RWPE2 (cell line): Measurements from ENCODE around the gene TDRD15.
"Not testable (repeated sequence)": the region's sequence is repeated elsewhere in the genome, so short reads cannot be mapped to it uniquely, and the experiment has no call there.

Experiments
- ATAC-seq: fragments of 200-7000 bp; cut with Tn5 transposase; 3 replicates; pipeline ENCODE4 v1.9.1; 2021; ENCODE audit warnings: low read depth
- DNase-seq: peaks from one replicate; pipeline ENCODE4 v3.0.0-alpha.2; 2020; ENCODE audit warnings: low spot score
- H3K27ac ChIP-seq: fragments of 450-650 bp; 2 replicates; pipeline ENCODE4 v1.5.1; 2017; ENCODE audit warnings: mild to moderate bottlenecking; ENCODE audit not compliant: poor library complexity, severe bottlenecking
- H3K27me3 ChIP-seq: fragments of 250-450 bp; sonication (Bioruptor Pico); 2 replicates; pipeline ENCODE4 v1.5.1; 2021; ENCODE audit warnings: mild to moderate bottlenecking, moderate library complexity; ENCODE audit not compliant: insufficient read depth, poor library complexity, severe bottlenecking
- H3K36me3 ChIP-seq: fragments of 250-450 bp; sonication (Bioruptor Pico); 2 replicates; pipeline ENCODE4 v1.5.1; 2020; ENCODE audit warnings: low read depth, mild to moderate bottlenecking, moderate library complexity
- H3K4me1 ChIP-seq: fragments of 250-450 bp; sonication (Bioruptor Pico); 2 replicates; pipeline ENCODE4 v1.5.1; 2021; ENCODE audit warnings: mild to moderate bottlenecking, moderate library complexity; ENCODE audit not compliant: insufficient read depth, poor library complexity, severe bottlenecking
- H3K4me3 ChIP-seq: fragments of 250-450 bp; sonication (Bioruptor Pico); 2 replicates; pipeline ENCODE4 v1.5.1; 2021; ENCODE audit warnings: mild to moderate bottlenecking, moderate library complexity; ENCODE audit not compliant: severe bottlenecking
- H3K9me3 ChIP-seq: fragments of 250-450 bp; sonication (Bioruptor Pico); 2 replicates; pipeline ENCODE4 v1.5.1; 2021; ENCODE audit warnings: mild to moderate bottlenecking, moderate library complexity; ENCODE audit not compliant: severe bottlenecking
- CTCF ChIP-seq: fragments of 450-650 bp; IDR thresholded peaks from one replicate; pipeline ENCODE4 v1.5.1; 2017; ENCODE audit warnings: mild to moderate bottlenecking, moderate library complexity; ENCODE audit not compliant: poor library complexity, severe bottlenecking

The TDRD15 gene

DNA sequence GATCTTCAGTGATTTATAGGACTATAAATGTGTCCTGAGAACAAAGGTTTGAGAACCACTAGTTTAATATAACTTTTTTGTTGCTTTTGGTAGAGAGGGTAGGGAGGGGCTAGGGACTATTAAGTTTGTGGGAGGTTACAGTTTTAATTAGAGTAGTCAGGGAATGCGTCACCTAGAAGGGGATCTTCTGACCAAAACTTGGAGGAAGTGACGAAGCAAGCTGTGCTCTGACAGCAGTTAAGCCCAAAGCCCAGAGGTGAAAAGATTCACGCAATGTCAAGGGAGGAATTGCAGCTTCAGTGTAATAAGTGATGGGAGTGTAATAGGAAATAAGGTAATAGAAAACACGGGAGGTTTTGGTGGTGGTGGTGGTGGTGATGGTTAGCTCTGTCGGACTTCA lies 8.1 kb downstream of the TDRD15 start:
- DNase-seq (no peak), ATAC-seq (no peak)
- Histone ChIP-seq H3K4me3 (no peak overlapping the region), H3K4me1 (no peaks in the 10 kb centered on the region), H3K9me3 (no peaks in the 10 kb centered on the region), H3K27me3 (no peaks in the 10 kb centered on the region), H3K27ac (no peak overlapping the region), H3K36me3 (no peaks in the 10 kb centered on the region)
- no peak for TF ChIP-seq CTCF

- Histone ChIP-seq H3K4me1 (no peaks in the 10 kb centered on the region), H3K9me3 (no peaks in the 10 kb centered on the region), H3K36me3 (no peaks in the 10 kb centered on the region), H3K27ac (no peak overlapping the region), H3K4me3 (no peak overlapping the region), H3K27me3 (no peaks in the 10 kb centered on the region)
- ATAC-seq (no peak), DNase-seq (no peak)
- no peak for TF ChIP-seq CTCF
Measured at GRCh38 chr2:21135585-21135984, 11.8 kb downstream of the TDRD15 start.

DNA sequence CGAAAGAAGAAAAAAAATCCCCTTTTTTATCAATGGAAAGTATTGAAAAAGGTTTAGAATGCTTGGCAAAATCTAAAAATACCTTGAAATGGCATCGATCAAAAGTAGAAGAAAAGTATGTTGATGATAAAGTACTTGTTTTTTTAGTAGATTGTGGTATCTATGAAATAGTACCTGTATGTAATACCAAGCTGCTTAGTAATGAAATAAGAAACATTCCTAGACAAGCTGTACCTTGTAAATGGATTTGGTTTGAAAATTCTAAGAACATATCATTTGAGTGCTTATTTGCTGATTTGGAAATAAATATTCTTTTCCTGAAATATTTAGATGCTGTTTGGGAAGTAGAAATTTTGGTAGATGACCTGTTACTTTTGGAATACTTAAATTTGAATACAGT lies 18.4 kb downstream of the TDRD15 start:
- no peak for DNase-seq
- ATAC-seq, result peak; percentile 55; the same call in 1 of the 3 replicates
- no peak for TF ChIP-seq CTCF
- Histone ChIP-seq H3K27ac (no peak overlapping the region), H3K36me3 (no peaks in the 10 kb centered on the region), H3K27me3 (peaks cover 3% of the 10 kb centered on the region), H3K4me1 (no peaks in the 10 kb centered on the region), H3K4me3 (no peak overlapping the region), H3K9me3 (no peaks in the 10 kb centered on the region)

DNA sequence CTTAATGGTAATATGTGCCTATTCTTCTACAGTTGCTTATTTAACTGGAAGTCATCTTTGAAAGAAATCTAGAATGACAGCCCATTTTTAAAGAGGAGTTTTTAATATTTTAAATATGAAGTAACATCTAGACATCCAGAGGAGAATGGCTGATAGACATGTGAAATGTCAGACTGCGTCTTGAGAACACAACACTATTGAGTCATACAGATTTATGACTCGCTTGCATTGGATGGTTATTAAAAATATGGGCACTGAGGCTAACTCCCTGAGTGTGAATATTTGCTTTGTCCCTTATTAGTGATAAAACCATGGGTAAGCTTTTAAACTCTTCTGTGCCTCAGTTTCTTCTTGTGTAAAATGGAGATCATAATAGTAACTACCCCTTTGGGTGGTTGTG lies 22.9 kb downstream of the TDRD15 start:
- H3K27me3 ChIP-seq, result peaks cover 3% of the 10 kb centered on the region
- DNase-seq, result no peak
- H3K9me3 ChIP-seq, result no peaks in the 10 kb centered on the region
- TF ChIP-seq CTCF, result no peak
- ATAC-seq, result 0 out of 3 replicates have a peak, but pooled peaks have one; percentile 31
- no peaks in the 10 kb centered on the region for H3K36me3 ChIP-seq
- no peaks in the 10 kb centered on the region for H3K4me1 ChIP-seq
- H3K27ac ChIP-seq, result no peak overlapping the region
- H3K4me3 ChIP-seq, result no peak overlapping the region

DNA sequence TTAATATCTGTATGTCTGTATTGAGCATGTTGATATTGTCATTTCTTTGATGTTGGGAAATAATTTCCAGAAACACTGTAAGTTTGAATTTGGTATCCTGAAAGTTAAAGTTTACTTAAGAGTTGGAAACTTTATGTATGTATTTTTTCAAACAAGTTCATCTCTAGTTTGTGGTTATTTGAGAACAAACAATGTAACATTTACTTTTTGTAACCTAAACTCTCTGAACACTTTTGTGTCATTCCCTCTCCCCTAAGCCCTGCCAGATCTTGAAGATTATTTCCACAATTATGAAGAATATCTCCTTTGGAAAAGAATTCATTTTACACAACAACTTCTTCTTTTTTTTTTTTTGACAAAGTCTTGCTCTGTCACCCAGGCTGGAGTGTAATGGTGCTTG lies 24.9 kb downstream of the TDRD15 start:
- H3K27ac ChIP-seq, result no peak overlapping the region
- no peak for TF ChIP-seq CTCF
- no peaks in the 10 kb centered on the region for H3K27me3 ChIP-seq

DNA sequence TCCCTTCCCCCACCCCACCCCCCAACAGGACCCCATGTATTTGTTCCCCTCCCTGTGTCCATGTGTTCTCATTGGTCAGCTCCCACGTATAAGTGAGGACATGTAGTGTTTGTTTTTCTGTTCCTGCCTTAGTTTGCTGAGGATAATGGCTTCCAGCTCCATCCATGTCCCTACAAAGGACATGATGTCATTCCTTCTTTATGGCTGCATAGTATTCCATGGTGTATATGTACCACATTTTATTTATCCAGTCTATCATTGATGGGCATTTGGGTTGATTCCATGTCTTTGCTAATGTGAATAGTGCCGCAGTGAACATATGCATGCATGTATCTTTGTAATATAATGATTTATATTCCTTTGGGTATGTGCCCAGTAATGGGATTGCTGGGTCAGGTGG lies 27.5 kb downstream of the TDRD15 start:
- not testable (repeated sequence) for H3K9me3 ChIP-seq

More for the DNA sequence above, 24.9 kb downstream of the TDRD15 start:
- no peaks in the 10 kb centered on the region for H3K36me3 ChIP-seq
- ATAC-seq (no peak), DNase-seq (no peak)
- peaks cover 3% of the 10 kb centered on the region for H3K9me3 ChIP-seq
- no peak overlapping the region for H3K4me3 ChIP-seq
- H3K4me1 ChIP-seq, result no peaks in the 10 kb centered on the region

More for the DNA sequence above, 27.5 kb downstream of the TDRD15 start:
- H3K27ac ChIP-seq, H3K36me3 ChIP-seq, H3K4me1 ChIP-seq, DNase-seq, H3K27me3 ChIP-seq, H3K4me3 ChIP-seq, ATAC-seq: not testable (repeated sequence)
